Naive thymus-derived CD4-positive, alpha-beta T cell (primary cell): ENCODE results near the gene PCBP1. TPM values are rescaled to one million over a fixed set of nuclear protein-coding genes. Genes with fewer than 3 reads are reported as not detected.

Experiments
- ATAC-seq: fragments of 150-1000 bp; cut with Tn5 transposase; 2 replicates; pipeline ENCODE4 v1.10.0; 2021; ENCODE audit warnings: mild to moderate bottlenecking, moderate library complexity
- CTCF ChIA-PET: fragments of 350-600 bp; sonication (Branson Sonifier 250); formaldehyde crosslinking; loops from one replicate; lab custom pipeline; 2021; ENCODE audit warnings: antibody characterized with exemption; lab: Charles Lee
- POLR2A ChIA-PET: fragments of 350-600 bp; sonication (Branson Sonifier 250); formaldehyde crosslinking; loops from one replicate; lab custom pipeline; 2021; ENCODE audit warnings: antibody characterized with exemption, inconsistent platforms; lab: Charles Lee
- DNase-seq, 9 donors: peaks; one replicate each; pipeline versions ENCODE4 v3.0.0 to v3.0.0-alpha.2; 2020 to 2022; ENCODE audit warnings: mixed read lengths in 1 of 9
- H3K27ac ChIP-seq: one replicate; pipeline ENCODE4 v1.7.0; 2013; ENCODE audit warnings: mild to moderate bottlenecking, low read depth, low read length, moderate library complexity
- H3K27me3 ChIP-seq, 2 donors: one replicate each; pipeline ENCODE4 v1.7.0; 2013; ENCODE audit warnings: low read length in 2 of 2, mild to moderate bottlenecking in 2 of 2, moderate library complexity in 2 of 2; ENCODE audit not compliant: control insufficient read depth in 2 of 2, insufficient read depth in 2 of 2
- H3K36me3 ChIP-seq, 3 experiments: 1 replicate in 2 of 3; 2 replicates in 1 of 3; pipeline ENCODE4 v1.7.0; 2013; ENCODE audit warnings: low read length in 3 of 3, mild to moderate bottlenecking in 3 of 3, moderate library complexity in 1 of 3; ENCODE audit not compliant: insufficient read depth in 3 of 3, control insufficient read depth in 2 of 3
- H3K4me1 ChIP-seq, 2 donors: one replicate each; pipeline ENCODE4 v1.7.0; 2013; ENCODE audit warnings: low read length in 2 of 2, mild to moderate bottlenecking in 2 of 2, moderate library complexity in 1 of 2; ENCODE audit not compliant: control insufficient read depth in 2 of 2, insufficient read depth in 2 of 2
- H3K4me3 ChIP-seq: 2 replicates; pipeline ENCODE4 v1.7.0; 2013; ENCODE audit warnings: mild to moderate bottlenecking, low read length
- H3K9me3 ChIP-seq, 3 experiments: 1 replicate in 2 of 3; 2 replicates in 1 of 3; pipeline ENCODE4 v1.7.0; 2013; ENCODE audit warnings: low read length in 3 of 3; ENCODE audit not compliant: control insufficient read depth in 2 of 3
- H3K27ac Mint-ChIP-seq, 9 donors: one replicate each; pipeline ENCODE4 v1.8.0; 2020 to 2022; ENCODE audit warnings: mixed read lengths in 9 of 9, mild to moderate bottlenecking in 8 of 9, moderate library complexity in 5 of 9, inconsistent platforms in 2 of 9
- H3K27me3 Mint-ChIP-seq, 5 donors: one replicate each; pipeline ENCODE4 v1.8.0; 2021 to 2022; ENCODE audit warnings: mixed read lengths in 5 of 5, mild to moderate bottlenecking in 1 of 5
- H3K36me3 Mint-ChIP-seq, 5 donors: one replicate each; pipeline ENCODE4 v1.8.0; 2020 to 2022; ENCODE audit warnings: mixed read lengths in 5 of 5, mild to moderate bottlenecking in 3 of 5, inconsistent platforms in 1 of 5
- H3K4me1 Mint-ChIP-seq, 7 donors: one replicate each; pipeline ENCODE4 v1.8.0; 2020 to 2022; ENCODE audit warnings: mixed read lengths in 7 of 7, mild to moderate bottlenecking in 3 of 7, inconsistent platforms in 1 of 7
- H3K4me3 Mint-ChIP-seq, 10 donors: one replicate each; pipeline ENCODE4 v1.8.0; 2020 to 2022; ENCODE audit warnings: mild to moderate bottlenecking in 10 of 10, mixed read lengths in 10 of 10, moderate library complexity in 6 of 10, inconsistent platforms in 2 of 10
- H3K9me3 Mint-ChIP-seq, 11 donors: one replicate each; pipeline ENCODE4 v1.8.0; 2020 to 2022; ENCODE audit warnings: mixed read lengths in 11 of 11, mild to moderate bottlenecking in 4 of 11, inconsistent platforms in 1 of 11, moderate library complexity in 1 of 11
- intact Hi-C, 2 donors: fragments of 100-400 bp; cut with micrococcal nuclease; formaldehyde crosslinking; loops; one replicate each; pipeline ENCODE4 v1.15.1; 2023
- polyA plus RNA-seq, 2 donors: library from polyadenylated mRNA; unstranded; fragments of 300-500 nt; fragmentation: Illumina TruSeq; gene quantifications; one replicate each; pipeline ENCODE4 v1.2.3, GENCODE V29; 2021
- total RNA-seq, 6 experiments: library from RNA in 5 of 6; stranded (reverse) in 5 of 6; gene quantifications; 1 replicate in 5 of 6; 2 replicates in 1 of 6; pipeline ENCODE4 v1.2.3 and lab custom pipeline; 2021 to 2026

Gene PCBP1
- total RNA-seq (100 to 1,000 TPM; 257 to 487 (median 368) TPM), polyA plus RNA-seq (100 to 1,000 TPM; 178 to 198 TPM), total RNA-seq (lab: John Stamatoyannopoulos, UW) (87.2 reads per million, percentile 82 among the genes with 10 or more reads in this experiment)

DNA sequence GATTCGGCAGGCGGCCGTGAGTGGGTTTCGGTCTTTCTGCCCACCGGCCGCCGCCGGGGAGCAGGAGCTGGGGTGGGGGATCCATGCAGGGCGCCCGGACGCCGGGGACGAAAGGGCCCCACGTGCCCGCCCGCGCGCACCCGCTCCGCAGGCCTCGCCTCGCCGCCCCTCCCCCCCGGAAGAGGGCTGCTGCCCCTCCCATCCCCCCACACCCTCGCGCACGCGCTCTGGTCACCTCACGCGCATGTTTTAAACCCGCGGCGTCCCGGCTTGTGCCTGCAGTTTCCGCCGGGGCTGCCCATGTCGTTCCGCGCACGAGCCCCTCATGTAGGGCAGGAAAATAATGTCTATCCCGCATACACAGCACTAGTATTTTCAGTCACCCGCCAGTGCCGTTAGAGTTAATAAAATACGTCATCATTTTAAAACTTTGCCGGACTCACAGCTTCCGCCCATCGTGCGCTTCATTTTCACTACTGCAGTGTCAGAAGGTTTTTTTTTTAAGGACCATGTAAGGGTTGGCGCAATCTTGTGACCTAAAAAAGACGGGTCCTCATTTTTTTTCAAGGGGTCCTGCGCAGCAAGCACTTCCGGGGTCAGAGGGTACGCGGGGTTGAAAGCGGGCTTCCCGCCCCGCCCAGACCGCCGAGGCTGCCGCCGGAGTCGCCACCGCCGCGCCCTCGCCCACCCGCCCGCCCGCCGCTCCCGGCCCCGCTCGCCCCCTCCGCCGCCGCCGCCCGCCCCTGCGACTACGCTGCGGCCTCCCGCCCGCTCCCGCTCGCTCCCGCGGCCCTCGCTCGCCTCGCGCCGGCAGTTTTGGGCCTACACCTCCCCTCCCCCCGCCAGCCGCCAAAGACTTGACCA, at the start of gene PCBP1:
Gene PCBP1, plus strand, starts transcription at position 640 of the 864 bp plus-strand sequence. CDS start 267 bp downstream, outside the sequence.
- DNase-seq (peak; percentile 94 to 100 (median 98)), ATAC-seq (peak; percentile 83)
- H3K4me3 ChIP-seq: peak within 1 kb of the TSS; percentile 86
- Mint-ChIP-seq H3K9me3 (peaks cover 0 to 10% (median 0%) of the 10 kb centered on the region in 11 donors), H3K4me1 (peaks cover 40 to 67% (median 59%) of the 10 kb centered on the region in 7 donors), H3K4me3 (peak within 1 kb of the TSS; percentile 91 to 98 (median 97)), H3K27ac (peak within 1 kb of the TSS; percentile 99 to 100 (median 100)), H3K27me3 (peaks cover 0 to 4% (median 0%) of the 10 kb centered on the region in 5 donors), H3K36me3 (peaks cover 5 to 58% (median 39%) of the 10 kb centered on the region in 5 donors)
- CTCF ChIA-PET: interaction anchor here (0.6 to 3.8 kb wide), 5 partner anchors 16 to 87 kb away, joined by 3 to 32 read pairs (median 13); no protein-coding TSS in a partner anchor
- H3K27me3 ChIP-seq: no peaks in the 10 kb centered on the region
- POLR2A ChIA-PET: interaction anchor here (0.6 to 29.1 kb wide), 16 partner anchors 8 to 906 kb away, joined by 3 to 1973 read pairs (median 6); partner anchors contain the start of genes C2orf42, MXD1 and TIA1
- peaks cover 55 to 59% of the 10 kb centered on the region in 2 donors for H3K4me1 ChIP-seq
- peak within 1 kb of the TSS; percentile 100 for H3K27ac ChIP-seq
- no peaks in the 10 kb centered on the region for H3K9me3 ChIP-seq
- intact Hi-C loops: loop anchor here (1.0 to 10.0 kb wide), 16 partner anchors 8 to 442 kb away; partner anchors contain the start of genes SNRPG (in 2 of the 2), AAK1 (in 1 of the 2), GMCL1 (in 1 of the 2) and TIA1 (in 1 of the 2)
- H3K36me3 ChIP-seq: peaks cover 0 to 20% (median 4%) of the 10 kb centered on the region in 3 experiments

- H3K36me3 ChIP-seq: peaks cover 0 to 8% (median 0%) of the 10 kb centered on the region in 3 experiments
- ChIA-PET CTCF (no interaction called here), POLR2A (no interaction called here)
- ATAC-seq (no peak), DNase-seq (no peak)
- H3K9me3 Mint-ChIP-seq: no peaks in the 10 kb centered on the region
- H3K27me3 ChIP-seq: no peaks in the 10 kb centered on the region
- no peak overlapping the region for H3K4me3 ChIP-seq
- no peaks in the 10 kb centered on the region for H3K27me3 Mint-ChIP-seq
- H3K27ac Mint-ChIP-seq: peak overlapping the region in 2 of 9 donors; percentile 10 to 26
- peaks cover 17 to 59% (median 23%) of the 10 kb centered on the region in 7 donors for H3K4me1 Mint-ChIP-seq
- intact Hi-C loops: no loop called here
- peaks cover 9 to 11% of the 10 kb centered on the region in 2 donors for H3K4me1 ChIP-seq
- H3K9me3 ChIP-seq: no peaks in the 10 kb centered on the region
- H3K27ac ChIP-seq: no peak overlapping the region
- H3K4me3 Mint-ChIP-seq: no peak overlapping the region
- peaks cover 0 to 45% (median 16%) of the 10 kb centered on the region in 5 donors for H3K36me3 Mint-ChIP-seq
Measured at GRCh38 chr2:70039366-70039765, 47.9 kb upstream of the PCBP1 start.

DNA sequence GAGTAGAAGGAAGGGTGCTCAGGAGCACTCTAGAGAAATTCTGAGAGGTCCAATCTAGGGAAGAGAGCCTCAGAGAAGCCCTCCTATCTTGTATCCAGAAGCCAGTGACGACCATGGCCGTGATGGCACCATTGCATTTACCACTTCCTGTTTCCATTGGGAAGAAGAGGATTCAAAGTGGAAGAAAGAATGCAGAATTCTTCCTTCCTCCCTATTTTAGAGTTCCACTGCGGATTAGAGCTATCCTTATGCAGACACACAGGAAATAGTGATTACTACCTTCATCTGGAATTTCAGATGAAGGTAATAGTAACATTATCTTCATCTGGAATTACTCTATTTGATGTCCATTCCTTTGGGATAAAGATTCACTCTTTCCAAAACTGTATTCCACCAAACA, 45.6 kb upstream of the PCBP1 start:
- H3K36me3 Mint-ChIP-seq: peaks cover 0 to 48% (median 20%) of the 10 kb centered on the region in 5 donors
- Histone ChIP-seq H3K36me3 (peaks cover 0 to 9% (median 8%) of the 10 kb centered on the region in 3 experiments), H3K9me3 (no peaks in the 10 kb centered on the region), H3K4me1 (peaks cover 9 to 11% of the 10 kb centered on the region in 2 donors), H3K27me3 (no peaks in the 10 kb centered on the region), H3K4me3 (no peak overlapping the region), H3K27ac (no peak overlapping the region)
- no peak overlapping the region for H3K4me3 Mint-ChIP-seq
- ChIA-PET POLR2A (interaction anchor here (0.6 to 1.5 kb wide), 8 partner anchors 9 to 202 kb away, joined by 3 to 7 read pairs (median 3); no protein-coding TSS in a partner anchor), CTCF (interaction anchor here (1.2 to 1.8 kb wide), 2 partner anchors 100 to 101 kb away, joined by 3 to 4 read pairs; no protein-coding TSS in a partner anchor)
- H3K9me3 Mint-ChIP-seq: no peaks in the 10 kb centered on the region
- ATAC-seq: no peak
- no peak for DNase-seq
- intact Hi-C loops: loop anchor here in 1 of 2 donors (2.0 kb wide), 1 partner anchor 95 kb away; no protein-coding TSS in a partner anchor
- H3K27ac Mint-ChIP-seq: peak overlapping the region in 3 of 9 donors; percentile 3 to 54 (median 26)
- peaks cover 13 to 68% (median 28%) of the 10 kb centered on the region in 7 donors for H3K4me1 Mint-ChIP-seq
- no peaks in the 10 kb centered on the region for H3K27me3 Mint-ChIP-seq

GRCh38 chr2:70042246-70042645, 45.0 kb upstream of the PCBP1 start:
- intact Hi-C loops: loop anchor here in 1 of 2 donors (2.0 kb wide), 1 partner anchor 95 kb away; no protein-coding TSS in a partner anchor
- H3K36me3 Mint-ChIP-seq: peaks cover under 1 to 47% (median 21%) of the 10 kb centered on the region in 5 donors
- POLR2A ChIA-PET: interaction anchor here (0.6 to 1.1 kb wide), 3 partner anchors 10 to 163 kb away, joined by 3 to 7 read pairs (median 4); no protein-coding TSS in a partner anchor

DNA sequence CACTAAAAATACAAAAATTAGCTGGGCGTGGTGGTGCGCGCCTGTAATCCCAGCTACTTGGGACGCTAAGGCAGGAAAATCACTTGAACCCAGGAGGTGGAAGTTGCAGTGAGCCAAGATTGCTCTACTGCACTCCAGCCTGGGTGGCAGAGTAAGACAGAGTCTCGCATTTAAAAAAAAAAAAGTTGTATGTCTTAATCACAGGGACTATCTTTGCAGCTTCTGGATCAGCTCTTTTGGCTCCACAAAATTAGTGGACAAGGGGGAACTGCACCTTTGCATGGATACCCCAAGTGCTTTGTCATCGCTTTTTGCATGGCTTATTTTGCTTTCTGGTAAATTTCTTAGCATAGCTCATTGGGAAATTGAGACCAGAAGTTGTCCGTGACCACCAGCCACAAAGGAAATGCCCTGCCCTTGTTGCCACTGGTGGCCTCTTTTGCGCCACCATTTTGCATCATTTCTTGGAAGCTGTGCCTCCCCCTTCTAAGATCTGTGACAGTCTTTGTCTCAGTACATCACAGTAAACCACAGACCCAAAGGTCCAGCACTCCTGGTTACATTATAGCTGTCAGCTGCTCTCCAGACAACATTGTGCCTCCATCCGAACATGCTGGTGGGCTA, 43.9 kb upstream of the PCBP1 start:
- CTCF ChIA-PET: interaction anchor here (0.9 kb wide), 1 partner anchor 26 kb away, joined by 4 read pairs; no protein-coding TSS in a partner anchor
- no peaks in the 10 kb centered on the region for H3K27me3 Mint-ChIP-seq
- H3K4me1 Mint-ChIP-seq: peaks cover 13 to 67% (median 23%) of the 10 kb centered on the region in 7 donors
- POLR2A ChIA-PET: interaction anchor here (1.3 kb wide), 1 partner anchor 92 kb away, joined by 3 read pairs; no protein-coding TSS in a partner anchor
- Histone ChIP-seq H3K27ac (peak overlapping the region; percentile 25), H3K4me1 (peaks cover 9 to 11% of the 10 kb centered on the region in 2 donors), H3K36me3 (peaks cover 0 to 23% (median 8%) of the 10 kb centered on the region in 3 experiments), H3K9me3 (no peaks in the 10 kb centered on the region), H3K27me3 (no peaks in the 10 kb centered on the region), H3K4me3 (no peak overlapping the region)
- peak overlapping the region; percentile 6 to 89 (median 65) for H3K27ac Mint-ChIP-seq
- H3K4me3 Mint-ChIP-seq: peak overlapping the region in 4 of 10 donors; percentile 5 to 80 (median 22)
- intact Hi-C loops: loop anchor here in 1 of 2 donors (1.0 to 2.0 kb wide), 2 partner anchors 26 to 97 kb away; no protein-coding TSS in a partner anchor
- H3K36me3 Mint-ChIP-seq: peaks cover 4 to 45% (median 26%) of the 10 kb centered on the region in 5 donors
- H3K9me3 Mint-ChIP-seq: no peaks in the 10 kb centered on the region
- ATAC-seq (peak; percentile 88), DNase-seq (peak in 6 of 9 donors; percentile 5 to 37 (median 11))

More at GRCh38 chr2:70042246-70042645, 45.0 kb upstream of the PCBP1 start:
- H3K27me3 ChIP-seq: no peaks in the 10 kb centered on the region
- DNase-seq (no peak), ATAC-seq (no peak)
- CTCF ChIA-PET: interaction anchor here (0.6 kb wide), 1 partner anchor 246 kb away, joined by 3 read pairs; no protein-coding TSS in a partner anchor
- H3K9me3 ChIP-seq: no peaks in the 10 kb centered on the region
- H3K4me1 ChIP-seq: peaks cover 9 to 11% of the 10 kb centered on the region in 2 donors
- H3K9me3 Mint-ChIP-seq: no peaks in the 10 kb centered on the region
- peak overlapping the region in 6 of 9 donors; percentile 5 to 75 (median 63) for H3K27ac Mint-ChIP-seq
- no peaks in the 10 kb centered on the region for H3K27me3 Mint-ChIP-seq
- H3K27ac ChIP-seq: no peak overlapping the region
- no peak overlapping the region for H3K4me3 ChIP-seq
- peaks cover 13 to 67% (median 28%) of the 10 kb centered on the region in 7 donors for H3K4me1 Mint-ChIP-seq
- H3K36me3 ChIP-seq: peaks cover 0 to 14% (median 8%) of the 10 kb centered on the region in 3 experiments
- peak overlapping the region in 1 of 10 donors; percentile 38 for H3K4me3 Mint-ChIP-seq
